Measurements from ENCODE around the gene CGB5.
"Not testable (repeated sequence)": the region's sequence is repeated elsewhere in the genome, so short reads cannot be mapped to it uniquely, and the experiment has no call there.

DNA sequence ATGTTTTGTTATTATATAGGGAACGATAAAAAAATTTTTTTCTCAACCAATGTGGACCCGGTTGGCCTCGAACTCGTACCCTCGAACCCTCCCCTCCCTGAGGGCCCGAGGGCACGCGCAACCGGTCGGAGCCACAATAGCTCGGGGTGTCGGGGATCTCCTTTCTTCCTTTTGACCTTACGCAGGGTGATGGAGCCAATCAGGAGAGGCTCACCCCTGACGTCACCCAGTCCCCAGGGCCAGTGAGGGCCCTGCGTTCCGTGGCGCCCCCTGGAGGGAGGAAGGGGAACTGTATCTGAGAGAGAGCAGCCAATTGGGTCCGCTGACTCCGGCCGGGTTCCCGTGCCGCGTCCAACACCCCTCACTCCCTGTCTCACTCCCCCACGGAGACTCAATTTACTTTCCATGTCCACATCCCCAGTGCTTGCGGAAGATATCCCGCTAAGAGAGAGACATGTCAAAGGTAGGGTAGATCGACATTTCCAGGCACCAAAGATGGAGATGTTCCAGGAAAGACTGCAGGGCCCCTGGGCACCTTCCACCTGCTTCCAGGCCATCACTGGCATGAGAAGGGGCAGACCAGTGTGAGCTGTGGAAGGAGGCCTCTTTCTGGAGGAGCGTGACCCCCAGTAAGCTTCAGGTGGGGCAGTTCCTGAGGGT lies 11.9 kb upstream of the CGB5 start, which contains the start of gene CGB2:
- TF ChIP-seq, protein P1, sequence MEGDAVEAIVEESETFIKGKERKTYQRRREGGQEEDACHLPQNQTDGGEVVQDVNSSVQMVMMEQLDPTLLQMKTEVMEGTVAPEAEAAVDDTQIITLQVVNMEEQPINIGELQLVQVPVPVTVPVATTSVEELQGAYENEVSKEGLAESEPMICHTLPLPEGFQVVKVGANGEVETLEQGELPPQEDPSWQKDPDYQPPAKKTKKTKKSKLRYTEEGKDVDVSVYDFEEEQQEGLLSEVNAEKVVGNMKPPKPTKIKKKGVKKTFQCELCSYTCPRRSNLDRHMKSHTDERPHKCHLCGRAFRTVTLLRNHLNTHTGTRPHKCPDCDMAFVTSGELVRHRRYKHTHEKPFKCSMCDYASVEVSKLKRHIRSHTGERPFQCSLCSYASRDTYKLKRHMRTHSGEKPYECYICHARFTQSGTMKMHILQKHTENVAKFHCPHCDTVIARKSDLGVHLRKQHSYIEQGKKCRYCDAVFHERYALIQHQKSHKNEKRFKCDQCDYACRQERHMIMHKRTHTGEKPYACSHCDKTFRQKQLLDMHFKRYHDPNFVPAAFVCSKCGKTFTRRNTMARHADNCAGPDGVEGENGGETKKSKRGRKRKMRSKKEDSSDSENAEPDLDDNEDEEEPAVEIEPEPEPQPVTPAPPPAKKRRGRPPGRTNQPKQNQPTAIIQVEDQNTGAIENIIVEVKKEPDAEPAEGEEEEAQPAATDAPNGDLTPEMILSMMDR (IDR thresholded peaks at IDR 0.05): peak; percentile 35; the same call in 1 of the 3 replicates
- not testable (repeated sequence) for TF ChIP-seq POLR2A (IDR thresholded peaks at IDR 0.05; ENCODE audit: low read length); KDM1A (IDR thresholded peaks at IDR 0.05; ENCODE audit: low read depth)

Measured in A549 (cell line).